Uterus (tissue), 2 donors: ENCODE data around the gene C2orf49.

Source experiments
- CTCF ChIP-seq, 4 experiments: fragments of 200-600 bp in 2 of 4; fragments of 450-650 bp in 2 of 4; sonication (generic) in 2 of 4; IDR thresholded peaks; one replicate each; pipeline ENCODE4 v1.5.1; 2016 to 2019; ENCODE audit warnings: antibody characterized with exemption in 4 of 4, mild to moderate bottlenecking in 2 of 4, moderate library complexity in 1 of 4
- POLR2A ChIP-seq, 2 donors: fragments of 450-650 bp; IDR thresholded peaks; one replicate each; pipeline ENCODE4 v1.6.1; 2016; ENCODE audit warnings: antibody characterized with exemption in 2 of 2, mild to moderate bottlenecking in 1 of 2, moderate library complexity in 1 of 2

GRCh38 chr2:105371156-105371555, 33.8 kb downstream of the C2orf49 start:
- no peak for TF ChIP-seq CTCF (IDR thresholded peaks at IDR 0.05)
- no peak for TF ChIP-seq POLR2A (IDR thresholded peaks at IDR 0.05)
